Brain pericyte (primary cell): ENCODE measurements around the gene TRPC4AP.
"Not testable (repeated sequence)": the region's sequence is repeated elsewhere in the genome, so short reads cannot be mapped to it uniquely, and the experiment has no call there.

Source experiments
- DNase-seq: peaks from one replicate; pipeline ENCODE4 v3.0.0-alpha.2; 2012; ENCODE audit warnings: low read depth, low spot score

TRPC4AP gene, protein sequence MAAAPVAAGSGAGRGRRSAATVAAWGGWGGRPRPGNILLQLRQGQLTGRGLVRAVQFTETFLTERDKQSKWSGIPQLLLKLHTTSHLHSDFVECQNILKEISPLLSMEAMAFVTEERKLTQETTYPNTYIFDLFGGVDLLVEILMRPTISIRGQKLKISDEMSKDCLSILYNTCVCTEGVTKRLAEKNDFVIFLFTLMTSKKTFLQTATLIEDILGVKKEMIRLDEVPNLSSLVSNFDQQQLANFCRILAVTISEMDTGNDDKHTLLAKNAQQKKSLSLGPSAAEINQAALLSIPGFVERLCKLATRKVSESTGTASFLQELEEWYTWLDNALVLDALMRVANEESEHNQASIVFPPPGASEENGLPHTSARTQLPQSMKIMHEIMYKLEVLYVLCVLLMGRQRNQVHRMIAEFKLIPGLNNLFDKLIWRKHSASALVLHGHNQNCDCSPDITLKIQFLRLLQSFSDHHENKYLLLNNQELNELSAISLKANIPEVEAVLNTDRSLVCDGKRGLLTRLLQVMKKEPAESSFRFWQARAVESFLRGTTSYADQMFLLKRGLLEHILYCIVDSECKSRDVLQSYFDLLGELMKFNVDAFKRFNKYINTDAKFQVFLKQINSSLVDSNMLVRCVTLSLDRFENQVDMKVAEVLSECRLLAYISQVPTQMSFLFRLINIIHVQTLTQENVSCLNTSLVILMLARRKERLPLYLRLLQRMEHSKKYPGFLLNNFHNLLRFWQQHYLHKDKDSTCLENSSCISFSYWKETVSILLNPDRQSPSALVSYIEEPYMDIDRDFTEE

DNA sequence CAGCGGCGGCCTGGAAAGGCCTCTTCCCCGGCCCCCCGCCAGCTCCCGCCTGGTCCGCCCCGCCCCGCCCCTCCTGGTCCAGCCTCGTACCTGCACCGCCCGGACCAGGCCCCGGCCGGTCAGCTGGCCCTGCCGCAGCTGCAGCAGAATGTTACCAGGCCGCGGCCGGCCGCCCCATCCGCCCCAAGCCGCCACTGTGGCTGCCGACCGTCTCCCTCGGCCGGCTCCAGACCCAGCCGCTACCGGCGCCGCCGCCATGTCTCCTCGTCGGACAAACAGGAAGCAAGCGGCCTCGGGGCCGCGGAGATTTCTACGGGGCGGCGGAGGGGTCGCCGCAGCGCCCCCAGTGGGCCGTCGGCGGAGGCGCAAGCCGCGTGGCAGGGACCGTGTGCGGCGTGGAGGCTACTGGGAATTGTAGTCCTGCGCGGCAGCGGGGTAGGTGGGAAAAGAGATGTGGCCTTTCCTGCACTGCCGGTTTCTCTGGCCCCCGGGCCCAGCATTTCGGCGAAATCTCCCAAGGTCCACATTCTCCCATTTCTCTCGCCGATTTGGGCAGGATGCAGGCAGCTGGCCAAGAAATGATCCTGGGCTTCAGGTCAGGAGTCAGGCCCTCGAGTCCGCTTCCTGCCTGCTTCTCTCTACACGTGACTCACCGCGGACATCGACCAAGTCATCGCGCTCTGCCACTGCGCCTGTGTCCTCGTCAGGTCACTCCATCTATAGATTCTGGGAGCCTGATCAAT, at the start of gene TRPC4AP:
Gene TRPC4AP, minus strand, starts transcription at position 284 of the 743 bp plus-strand sequence. Its CDS starts 26 bp downstream, at position 258.
- DNase-seq: peak; percentile 76

DNA sequence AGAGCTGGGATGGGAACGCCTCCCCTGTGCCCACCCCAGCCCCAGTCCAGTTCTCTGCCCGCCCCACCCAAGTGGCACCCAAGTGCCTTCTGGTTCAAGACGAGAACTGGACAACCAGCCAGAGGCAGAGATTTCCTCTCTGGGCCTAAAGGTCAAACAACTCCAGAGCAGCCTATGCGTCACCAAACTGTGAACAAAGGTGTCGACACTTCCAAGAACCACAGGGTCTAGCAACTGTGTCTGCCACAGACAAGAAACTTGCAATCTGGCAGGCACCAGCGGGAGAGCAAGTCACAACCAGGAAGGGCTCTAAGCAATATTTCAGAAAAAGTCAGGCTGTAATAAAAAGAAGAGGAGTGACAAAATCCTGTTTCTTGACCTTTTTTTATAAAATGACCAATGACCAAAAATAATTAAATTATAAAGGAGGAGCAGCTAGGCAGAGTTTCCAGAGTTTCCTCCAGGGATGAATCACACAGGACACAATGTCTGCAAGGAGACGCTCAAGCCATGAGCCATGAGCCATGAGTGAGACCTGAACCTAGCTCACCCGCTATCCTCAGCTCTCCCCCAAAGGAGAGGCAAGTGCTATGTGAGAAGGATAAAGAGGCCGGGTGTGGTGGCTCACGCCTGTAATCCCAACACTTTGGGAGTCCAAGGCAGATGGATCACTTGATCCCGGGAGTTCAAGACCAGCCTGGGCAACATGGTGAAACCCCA, 43.4 kb upstream of the TRPC4AP start:
- no peak for DNase-seq

GRCh38 chr20:35134880-35135279, 42.3 kb upstream of the TRPC4AP start:
- DNase-seq: no peak

DNA sequence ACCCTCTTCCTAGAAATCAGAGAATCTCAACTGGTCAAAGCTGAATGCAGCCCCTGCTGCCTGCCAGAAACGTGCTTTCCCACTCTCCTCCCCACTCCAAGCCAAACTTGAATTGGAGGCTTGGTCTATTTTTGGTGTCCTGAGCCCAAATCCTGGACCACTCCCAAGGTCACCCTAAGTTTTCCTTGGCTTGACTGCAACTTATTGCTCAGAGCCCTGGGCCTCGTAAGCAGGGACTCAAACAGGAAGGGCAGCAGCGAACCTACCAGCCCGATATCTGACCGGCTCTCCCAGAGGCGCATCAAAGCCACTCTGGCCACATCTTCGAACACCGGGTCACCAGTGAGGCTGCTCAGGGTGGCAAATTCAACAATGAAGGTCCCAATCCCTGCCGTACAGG, 41.9 kb upstream of the TRPC4AP start:
- no peak for DNase-seq

DNA sequence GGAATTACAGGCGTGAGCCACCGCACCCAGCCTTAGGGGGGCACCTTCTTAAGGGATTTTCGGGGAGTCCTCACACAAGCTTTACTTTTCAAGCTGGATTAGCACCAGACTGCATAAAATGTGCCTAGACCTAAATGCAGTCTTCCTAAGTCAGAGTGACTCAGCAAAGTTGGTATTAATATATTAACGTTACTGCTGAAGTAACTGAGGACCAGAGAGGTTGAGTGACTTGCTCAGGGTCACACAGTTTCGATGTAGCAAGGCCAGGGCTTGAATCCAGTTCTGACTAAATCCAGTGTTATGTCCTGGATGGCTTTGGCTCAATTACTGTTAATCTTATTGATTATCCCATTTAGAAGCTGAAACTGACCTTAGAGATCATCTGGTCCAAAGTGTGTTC, 41.1 kb upstream of the TRPC4AP start:
- no peak for DNase-seq

- DNase-seq: no peak
Measured at GRCh38 chr20:35133031-35133430, 40.4 kb upstream of the TRPC4AP start.

DNA sequence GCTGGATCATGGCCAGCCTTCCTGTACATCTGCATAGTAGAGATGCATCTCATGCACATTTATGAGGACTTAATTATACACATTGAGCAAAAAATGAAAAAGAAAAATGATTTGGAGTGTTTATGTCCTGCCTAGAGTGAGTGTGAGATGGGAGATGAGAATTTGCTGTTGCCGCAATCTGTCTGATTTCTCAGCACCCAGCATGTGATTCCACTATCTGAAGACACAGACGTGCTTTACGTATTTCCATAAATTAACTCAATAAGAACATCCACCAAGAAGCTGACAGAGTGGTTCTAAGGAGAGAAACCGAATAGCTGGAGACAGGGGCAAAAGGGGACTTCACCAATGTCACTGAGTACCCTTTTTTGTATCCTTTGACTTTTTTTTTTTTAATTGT, 39.3 kb upstream of the TRPC4AP start:
- DNase-seq: no peak

DNA sequence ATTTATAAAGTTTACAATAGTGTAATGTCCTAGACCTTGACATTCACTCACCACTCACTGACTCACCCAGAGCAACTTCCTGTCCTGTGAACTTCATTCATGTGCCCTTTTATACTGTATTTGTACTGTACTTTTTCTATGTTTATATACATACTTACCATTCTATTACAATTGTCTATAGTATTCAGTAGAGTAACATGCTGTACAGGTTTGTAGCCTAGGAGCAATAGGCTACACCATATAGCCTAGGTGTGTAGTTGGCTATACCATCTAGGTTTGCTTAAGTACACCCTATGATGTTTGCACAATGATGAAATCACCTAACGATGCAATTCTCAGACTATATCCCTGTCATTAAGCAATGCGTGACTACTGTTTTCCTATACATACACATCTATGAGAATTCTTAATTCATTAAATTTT, 37.1 kb upstream of the TRPC4AP start:
- DNase-seq: no peak

- DNase-seq: no peak
Measured at GRCh38 chr20:35125753-35126152, 33.1 kb upstream of the TRPC4AP start.

- DNase-seq: no peak
Measured at GRCh38 chr20:35122756-35123405, 30.3 kb upstream of the TRPC4AP start.

DNA sequence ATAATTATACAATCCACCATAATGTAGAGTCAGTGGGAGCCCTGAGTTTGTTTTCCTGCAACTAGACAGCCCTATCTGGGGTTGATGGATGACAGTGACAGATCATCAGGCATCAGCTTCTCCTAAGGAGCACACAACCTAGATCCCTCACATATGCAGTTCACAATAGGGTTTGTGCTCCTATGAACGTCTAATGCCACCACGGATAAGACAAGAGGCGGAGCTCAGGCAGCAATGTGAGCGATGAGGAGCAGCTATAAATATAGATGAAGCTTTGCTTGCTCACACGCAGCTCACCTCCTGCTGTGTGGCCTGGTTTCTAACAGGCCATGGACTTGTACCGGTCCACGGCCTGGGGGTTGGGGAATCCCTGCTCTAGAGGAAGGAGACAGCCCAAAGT, 28.6 kb upstream of the TRPC4AP start:
- no peak for DNase-seq

- DNase-seq: no peak
Measured at GRCh38 chr20:35120012-35120701, 27.6 kb upstream of the TRPC4AP start.

DNA sequence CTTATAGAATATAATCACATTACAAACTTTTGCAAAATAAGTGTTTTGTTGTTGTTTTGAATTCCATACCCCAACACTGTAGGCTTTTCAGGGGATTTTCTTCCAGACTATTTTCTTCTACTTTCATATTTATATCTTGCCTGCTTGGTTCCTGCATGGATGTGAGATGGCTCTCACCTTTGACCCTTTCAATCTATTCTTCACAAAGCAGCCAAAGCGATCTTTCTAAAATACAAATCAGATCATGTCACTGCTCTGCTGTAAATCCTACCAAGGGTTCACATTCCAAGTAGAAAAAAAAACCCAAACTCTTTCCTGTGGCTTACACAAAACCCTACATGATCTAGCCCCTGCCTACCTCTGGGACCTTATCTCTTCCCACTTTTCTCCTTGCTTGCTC, 25.0 kb upstream of the TRPC4AP start:
- no peak for DNase-seq

DNA sequence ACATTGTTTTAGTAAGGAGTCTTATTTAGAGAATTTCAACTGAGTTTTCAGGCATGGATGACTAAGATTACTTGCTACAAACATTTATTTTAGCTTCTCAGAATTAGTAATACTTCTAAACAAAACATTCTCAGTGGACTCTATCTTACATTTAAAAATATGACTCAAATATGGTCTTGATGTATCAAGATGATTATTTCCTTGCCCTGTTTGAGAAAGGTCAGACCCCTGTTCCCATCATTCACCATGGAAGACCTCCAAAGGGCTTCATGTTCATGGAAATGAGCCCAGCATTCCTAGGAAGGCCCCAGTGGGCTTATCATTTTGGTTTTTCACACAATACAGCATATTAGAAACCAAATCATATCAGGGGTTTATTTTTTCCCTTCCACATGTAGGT, 24.6 kb upstream of the TRPC4AP start:
- DNase-seq: no peak

GRCh38 chr20:35116258-35116657, 23.7 kb upstream of the TRPC4AP start:
- no peak for DNase-seq

GRCh38 chr20:35115606-35116005, 23.0 kb upstream of the TRPC4AP start:
- no peak for DNase-seq

GRCh38 chr20:35112276-35112675, 19.7 kb upstream of the TRPC4AP start:
- not testable (repeated sequence) for DNase-seq

GRCh38 chr20:35111141-35111888, 18.7 kb upstream of the TRPC4AP start:
- no peak for DNase-seq

DNA sequence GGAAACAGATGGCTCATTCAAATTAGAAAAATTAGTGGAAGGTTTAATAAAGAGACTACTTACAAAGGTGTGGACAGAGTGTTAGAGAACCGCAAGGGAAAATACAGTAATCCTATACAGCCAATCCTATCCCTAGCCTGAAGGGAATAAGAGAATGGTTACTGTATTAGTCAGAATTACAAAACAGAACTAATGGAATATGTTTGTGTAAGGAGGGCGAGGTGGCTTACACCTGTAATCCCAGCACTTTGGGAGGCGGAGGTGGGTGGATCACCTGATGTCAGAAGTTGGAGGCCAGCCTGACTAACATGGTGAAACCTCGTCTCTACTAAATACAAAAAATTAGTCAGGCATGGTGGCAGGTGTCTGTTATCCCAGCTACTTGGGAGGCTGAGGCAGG, 16.3 kb upstream of the TRPC4AP start:
- DNase-seq: no peak
